ENCODE measurements around the gene CRAT. TPM values are rescaled to one million over a fixed set of nuclear protein-coding genes. Genes with fewer than 3 reads are reported as not detected.

The CRAT gene
- total and polyA plus RNA-seq, 12 donors: 19.5 to 84.7 (median 72.1) TPM

GRCh38 chr9:129151469-129151868, 40.9 kb upstream of the CRAT start:
- ATAC-seq (no peak), DNase-seq (no peak)
- TF ChIP-seq, protein P1, sequence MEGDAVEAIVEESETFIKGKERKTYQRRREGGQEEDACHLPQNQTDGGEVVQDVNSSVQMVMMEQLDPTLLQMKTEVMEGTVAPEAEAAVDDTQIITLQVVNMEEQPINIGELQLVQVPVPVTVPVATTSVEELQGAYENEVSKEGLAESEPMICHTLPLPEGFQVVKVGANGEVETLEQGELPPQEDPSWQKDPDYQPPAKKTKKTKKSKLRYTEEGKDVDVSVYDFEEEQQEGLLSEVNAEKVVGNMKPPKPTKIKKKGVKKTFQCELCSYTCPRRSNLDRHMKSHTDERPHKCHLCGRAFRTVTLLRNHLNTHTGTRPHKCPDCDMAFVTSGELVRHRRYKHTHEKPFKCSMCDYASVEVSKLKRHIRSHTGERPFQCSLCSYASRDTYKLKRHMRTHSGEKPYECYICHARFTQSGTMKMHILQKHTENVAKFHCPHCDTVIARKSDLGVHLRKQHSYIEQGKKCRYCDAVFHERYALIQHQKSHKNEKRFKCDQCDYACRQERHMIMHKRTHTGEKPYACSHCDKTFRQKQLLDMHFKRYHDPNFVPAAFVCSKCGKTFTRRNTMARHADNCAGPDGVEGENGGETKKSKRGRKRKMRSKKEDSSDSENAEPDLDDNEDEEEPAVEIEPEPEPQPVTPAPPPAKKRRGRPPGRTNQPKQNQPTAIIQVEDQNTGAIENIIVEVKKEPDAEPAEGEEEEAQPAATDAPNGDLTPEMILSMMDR (IDR thresholded peaks at IDR 0.05): no peak
- Histone ChIP-seq H3K4me1 (peaks cover 12 to 21% (median 19%) of the 10 kb centered on the region in 9 donors), H3K27ac (no peak overlapping the region), H3K36me3 (peaks cover 0 to 73% (median 14%) of the 10 kb centered on the region in 9 donors), H3K4me3 (no peak overlapping the region), H3K27me3 (no peaks in the 10 kb centered on the region), H3K9me3 (no peaks in the 10 kb centered on the region)
- WGBS, 2 donors: 89 to 94% methylated on average over 15 of the region's 15 CpGs
- intact Hi-C loops (cut with DNase I): no loop called here

GRCh38 chr9:129150672-129151211, 40.1 kb upstream of the CRAT start:
- Histone ChIP-seq H3K4me1 (peaks cover 19 to 28% (median 26%) of the 10 kb centered on the region in 9 donors), H3K9me3 (no peaks in the 10 kb centered on the region), H3K4me3 (no peak overlapping the region), H3K36me3 (peaks cover 0 to 66% (median 14%) of the 10 kb centered on the region in 9 donors), H3K27me3 (no peaks in the 10 kb centered on the region), H3K27ac (no peak overlapping the region)
- intact Hi-C loops (cut with DNase I): no loop called here
- DNase-seq (no peak), ATAC-seq (no peak)
- TF ChIP-seq, protein P1 (IDR thresholded peaks at IDR 0.05): no peak
- 80 to 89% methylated on average over 18 of the region's 18 CpGs for WGBS, 2 donors

GRCh38 chr9:129150122-129150521, 39.5 kb upstream of the CRAT start:
- peaks cover 0 to 62% (median 10%) of the 10 kb centered on the region in 9 donors for H3K36me3 ChIP-seq
- intact Hi-C loops (cut with DNase I): no loop called here
- peak overlapping the region in 1 of 10 donors; percentile 100 for H3K27ac ChIP-seq
- no peak for ATAC-seq
- no peak overlapping the region for H3K4me3 ChIP-seq
- WGBS, 2 donors: 79% methylated on average over 10 of the region's 10 CpGs
- TF ChIP-seq, protein P1 (IDR thresholded peaks at IDR 0.05): no peak
- no peaks in the 10 kb centered on the region for H3K9me3 ChIP-seq
- H3K27me3 ChIP-seq: no peaks in the 10 kb centered on the region
- H3K4me1 ChIP-seq: peaks cover 24 to 34% (median 33%) of the 10 kb centered on the region in 9 donors
- DNase-seq: no peak

GRCh38 chr9:129149442-129149841, 38.8 kb upstream of the CRAT start:
- Histone ChIP-seq H3K9me3 (no peaks in the 10 kb centered on the region), H3K36me3 (peaks cover 0 to 64% (median 6%) of the 10 kb centered on the region in 9 donors), H3K4me3 (no peak overlapping the region), H3K4me1 (peaks cover 28 to 41% (median 39%) of the 10 kb centered on the region in 9 donors), H3K27me3 (no peaks in the 10 kb centered on the region), H3K27ac (peak overlapping the region in 3 of 10 donors; percentile 4 to 100 (median 100))
- intact Hi-C loops (cut with DNase I): loop anchor here in 3 of 10 donors (2.0 to 10.0 kb wide), 3 partner anchors 15 to 345 kb away; no protein-coding TSS in a partner anchor
- no peak for ATAC-seq
- TF ChIP-seq, protein P1 (IDR thresholded peaks at IDR 0.05): no peak
- no peak for DNase-seq
- WGBS, 2 donors: 83% methylated on average over 6 of the region's 6 CpGs
